ENCODE results near the gene SMIM13.

- TF ChIP-seq CTCF (IDR thresholded peaks at IDR 0.05; ENCODE audit: low read depth, low read length, poor library complexity, severe bottlenecking): no peak
- no peak for TF ChIP-seq EZH2phosphoT487 (IDR thresholded peaks at IDR 0.05; ENCODE audit: borderline replicate concordance, low read length)
Measured at GRCh38 chr6:11080296-11080695, 13.3 kb upstream of the SMIM13 start.

All from DOHH2 (cell line).